GM19193 (cell line): ENCODE measurements around the gene RRAD.

Experiments
- POLR2A ChIP-seq: IDR thresholded peaks from 4 replicates; pipeline ENCODE4 v1.6.1; 2011; ENCODE audit not compliant: insufficient read depth, insufficient read length; ENCODE audit errors: extremely low read depth

Gene RRAD

DNA sequence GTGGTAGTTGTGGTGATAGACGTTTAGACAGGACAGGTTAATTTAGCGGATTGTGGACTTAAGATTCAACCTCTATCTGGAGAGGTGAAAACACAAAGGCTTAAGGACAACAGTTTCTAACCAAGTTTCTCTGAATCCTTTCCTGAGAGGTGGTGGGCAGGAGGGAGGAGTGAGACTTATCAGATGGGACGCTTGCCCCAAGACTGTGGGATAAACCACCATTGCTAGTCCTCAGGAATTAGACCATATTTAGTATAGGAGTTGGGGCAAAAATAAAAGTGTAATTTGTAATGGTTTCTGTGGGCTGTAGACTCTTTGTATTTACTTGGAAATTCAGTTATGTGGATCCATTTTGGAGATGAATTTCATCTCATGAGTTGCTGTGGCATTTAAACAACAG is 38.4 kb downstream of the RRAD start:
- no peak for TF ChIP-seq POLR2A

DNA sequence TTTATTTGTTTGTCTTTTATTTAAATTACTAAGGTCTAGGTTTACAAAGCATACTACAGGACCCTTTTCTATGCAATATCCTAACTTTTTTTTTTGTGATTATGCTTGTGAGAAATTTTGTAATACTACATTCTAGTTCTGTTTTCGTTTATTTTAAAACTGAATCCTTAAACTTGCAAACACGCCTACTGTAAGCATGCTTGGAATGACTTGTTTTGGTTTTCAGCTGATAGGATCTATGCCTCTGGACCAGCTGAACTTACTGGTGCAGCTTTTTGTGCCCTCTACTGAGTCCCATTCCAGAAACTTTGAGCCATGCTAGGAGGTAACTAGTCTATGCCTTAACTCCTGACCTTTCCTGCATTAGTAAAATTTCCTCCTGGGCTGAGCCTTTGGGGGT is 39.0 kb downstream of the RRAD start:
- no peak for TF ChIP-seq POLR2A

DNA sequence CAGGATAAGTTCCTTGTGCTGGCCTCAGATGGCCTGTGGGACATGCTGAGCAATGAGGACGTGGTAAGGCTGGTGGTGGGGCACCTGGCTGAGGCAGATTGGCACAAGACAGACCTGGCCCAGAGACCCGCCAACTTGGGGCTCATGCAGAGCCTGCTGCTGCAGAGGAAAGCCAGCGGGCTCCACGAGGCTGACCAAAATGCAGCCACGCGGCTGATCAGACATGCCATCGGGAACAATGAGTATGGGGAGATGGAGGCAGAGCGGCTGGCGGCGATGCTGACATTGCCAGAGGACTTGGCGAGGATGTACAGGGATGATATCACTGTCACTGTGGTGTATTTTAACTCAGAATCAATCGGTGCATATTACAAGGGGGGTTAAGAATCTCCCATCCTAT is 39.8 kb downstream of the RRAD start:
- no peak for TF ChIP-seq POLR2A

DNA sequence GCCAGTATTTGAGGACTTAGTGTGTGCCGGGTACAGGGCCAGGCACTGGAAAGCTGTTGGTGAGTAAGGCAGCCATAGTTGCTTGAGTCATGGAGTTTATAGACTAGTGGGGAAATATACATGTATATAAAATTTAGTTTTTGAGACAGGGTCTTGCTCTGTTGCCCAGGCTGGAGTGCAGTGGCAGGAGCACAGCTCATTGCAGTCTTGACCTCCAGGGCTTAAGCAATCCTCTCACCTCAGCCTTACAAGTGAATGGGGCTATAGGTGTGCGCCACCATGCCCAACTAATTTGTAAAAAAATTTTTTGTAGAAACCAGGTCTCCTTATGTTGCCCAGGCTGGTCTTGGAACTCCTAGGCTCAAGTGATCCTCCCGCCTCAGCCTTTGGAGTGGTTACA is 42.6 kb downstream of the RRAD start:
- TF ChIP-seq POLR2A: no peak

DNA sequence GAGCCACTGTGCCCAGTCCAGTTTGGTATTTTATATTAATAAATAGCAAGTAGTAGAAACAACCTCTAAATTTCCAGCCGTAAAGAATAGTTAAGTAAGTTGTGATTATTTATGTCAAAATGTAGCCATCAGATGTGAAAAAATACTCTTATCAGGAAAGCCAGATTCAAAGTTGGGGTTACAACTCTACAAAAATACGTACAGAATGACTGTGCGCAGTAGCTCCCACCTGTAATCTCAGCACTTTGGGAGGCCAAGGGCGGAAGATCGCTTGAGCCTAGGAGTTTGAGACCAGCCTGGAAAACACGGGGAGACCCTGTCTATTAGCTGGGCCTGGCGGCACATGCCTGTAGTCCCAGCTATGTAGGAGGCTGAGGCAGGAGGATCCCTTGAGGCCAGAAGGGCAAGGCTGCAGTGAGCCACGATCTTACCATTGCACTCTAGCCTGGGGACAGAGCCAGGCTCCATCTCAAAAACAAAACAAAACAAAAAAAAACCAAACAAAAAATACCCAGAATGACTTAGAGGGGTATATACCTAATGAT is 43.3 kb downstream of the RRAD start:
- no peak for TF ChIP-seq POLR2A

DNA sequence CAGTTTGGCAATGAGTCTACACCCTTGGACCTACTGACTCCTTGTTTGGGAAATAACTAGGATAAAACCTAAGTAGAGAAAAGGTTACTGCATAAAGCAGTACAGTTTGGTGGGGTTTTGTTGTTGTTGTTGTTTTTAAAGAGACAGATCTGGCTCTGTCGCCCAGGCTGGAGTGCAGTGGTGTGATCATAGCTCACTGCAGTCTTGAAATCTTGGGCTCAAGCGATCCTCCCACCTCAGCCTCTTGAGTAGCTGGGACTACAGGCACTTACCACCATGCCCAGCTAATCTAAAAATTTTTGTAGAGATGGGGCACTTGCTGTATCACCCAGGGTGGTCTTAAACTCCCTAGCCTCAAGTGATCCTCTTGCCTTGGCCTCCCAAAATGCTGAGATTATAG is 43.8 kb downstream of the RRAD start:
- TF ChIP-seq POLR2A: no peak

DNA sequence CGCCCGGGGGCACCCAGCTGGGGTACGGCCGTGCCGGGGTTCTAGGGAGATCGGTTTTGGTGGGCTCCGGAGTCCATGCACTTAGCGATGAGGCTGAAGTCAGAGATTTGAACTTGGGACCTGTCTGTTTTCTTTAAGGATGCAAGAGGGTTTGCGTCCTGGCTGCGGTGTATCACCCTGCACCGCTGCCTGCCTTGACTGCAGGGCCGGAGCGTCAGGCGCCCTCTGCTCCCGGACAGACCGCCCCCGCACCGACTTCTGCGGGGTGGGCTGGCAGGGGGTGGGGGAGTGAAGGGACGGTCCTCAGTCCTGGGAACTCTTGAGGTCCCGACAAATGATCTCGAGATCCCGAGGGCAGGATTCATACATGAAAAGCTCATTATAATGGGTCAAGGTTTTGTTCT is 44.3 kb downstream of the RRAD start:
- no peak for TF ChIP-seq POLR2A

DNA sequence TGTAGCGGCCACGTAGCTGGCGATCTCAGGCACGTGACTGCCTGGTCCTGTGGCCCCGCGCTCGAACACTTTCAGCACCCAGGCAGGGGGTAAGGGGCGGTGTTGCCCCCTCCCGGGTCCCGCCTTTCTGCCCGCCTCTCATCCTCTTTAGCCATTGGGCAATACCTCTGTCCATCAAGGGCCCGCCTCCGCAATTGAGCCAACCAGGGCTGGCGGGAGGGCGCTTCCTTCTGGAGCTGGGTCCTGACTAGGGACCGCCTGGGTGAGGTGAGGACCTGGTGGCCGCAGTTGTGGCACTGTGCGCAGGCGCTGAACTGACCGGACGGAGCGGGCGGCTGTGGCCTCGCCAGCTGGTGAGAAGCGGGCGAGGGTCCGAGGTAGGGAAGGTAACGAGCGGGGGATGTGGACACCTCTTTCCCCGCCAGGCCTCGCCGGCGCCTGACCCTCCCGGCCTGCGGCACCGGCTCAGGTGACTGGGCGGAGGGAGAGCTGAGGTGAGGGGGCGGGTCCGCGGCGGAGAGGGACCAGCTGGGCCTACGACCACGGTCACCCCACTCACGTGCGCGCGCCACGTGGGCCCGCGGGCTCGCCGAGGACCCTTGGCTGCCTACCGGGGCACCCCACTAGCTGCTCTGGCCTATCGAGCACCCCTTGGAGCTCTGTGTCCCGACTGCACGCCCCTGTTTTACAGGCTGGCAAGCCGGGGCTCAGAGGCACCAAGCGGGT is 44.9 kb downstream of the RRAD start, which contains the start of gene PDP2:
TSS of gene PDP2 (plus strand) at position 228 of the 726 bp plus-strand sequence. CDS start 3,770 bp downstream, outside the sequence.
- TF ChIP-seq POLR2A: peak; percentile 75

DNA sequence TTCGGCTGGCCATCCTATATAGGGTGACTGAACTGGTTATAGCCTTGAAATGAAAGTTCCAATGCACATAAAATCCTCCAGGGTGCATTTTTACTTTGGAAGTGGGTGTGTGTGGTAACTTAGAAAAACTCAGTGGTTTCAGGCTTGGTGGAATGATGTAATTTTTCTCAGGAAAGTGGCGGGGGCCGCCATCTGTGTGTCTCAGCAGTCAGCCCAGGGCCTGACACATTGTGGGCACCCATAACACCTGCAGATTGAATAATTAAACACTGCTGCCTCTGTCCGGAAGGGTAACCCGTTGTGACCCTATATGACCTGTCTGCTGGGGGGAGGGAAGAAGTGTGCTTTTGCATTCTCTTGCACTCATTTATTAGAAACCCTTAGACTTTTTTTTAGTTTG is 47.3 kb downstream of the RRAD start:
- no peak for TF ChIP-seq POLR2A

DNA sequence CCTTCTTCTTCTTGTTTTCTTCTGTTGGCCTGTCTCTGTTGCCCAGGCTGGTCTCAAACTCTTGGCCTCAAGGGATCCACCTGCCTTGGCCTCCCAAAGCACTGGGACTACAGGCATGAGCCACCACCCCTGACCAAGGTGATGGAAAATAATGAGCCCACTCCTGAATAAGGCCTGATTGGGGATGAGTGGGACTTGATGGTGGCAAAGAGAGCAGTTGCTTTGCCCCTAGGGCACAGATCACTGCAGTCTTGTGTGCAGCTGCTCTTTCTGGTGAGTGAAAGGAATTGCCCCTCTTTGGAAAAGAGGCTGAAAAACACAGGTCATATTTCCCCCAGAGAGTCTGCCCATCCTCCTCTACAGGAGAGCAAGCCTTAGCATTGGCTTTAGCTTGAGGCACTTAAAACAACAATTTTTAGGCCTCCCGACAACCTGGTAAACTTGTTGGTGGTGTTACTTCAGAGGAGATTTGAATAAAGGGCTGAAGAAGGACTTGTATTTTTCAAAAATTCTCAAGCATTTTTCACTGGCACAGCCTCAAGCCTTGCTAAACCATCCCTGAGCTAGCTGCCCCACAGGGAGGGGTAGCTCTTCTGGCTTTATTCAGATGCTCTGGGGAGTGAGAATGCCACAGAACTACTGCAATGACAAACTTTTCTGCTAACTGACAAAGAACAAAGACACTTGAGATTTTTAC is 51.1 kb downstream of the RRAD start:
- no peak for TF ChIP-seq POLR2A

DNA sequence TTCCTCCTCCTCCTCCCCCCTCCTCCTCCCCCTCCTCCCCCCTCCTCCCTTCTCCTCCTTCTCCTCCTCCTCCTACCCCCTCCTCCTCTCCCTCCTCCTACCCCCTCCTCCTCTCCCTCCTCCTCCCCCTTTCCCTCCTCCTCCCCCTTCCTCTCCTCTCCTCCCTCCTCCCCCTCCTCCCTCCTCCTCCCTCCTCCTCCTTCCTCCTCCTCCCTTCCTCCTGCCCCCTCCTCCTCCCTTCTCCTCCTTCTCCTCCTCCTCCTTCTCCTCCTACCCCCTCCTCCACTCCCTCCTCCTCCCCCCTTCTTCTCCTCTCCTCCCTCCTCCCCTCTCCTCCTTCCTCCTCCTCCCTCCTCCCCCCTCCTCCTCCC is 51.7 kb downstream of the RRAD start:
- TF ChIP-seq POLR2A: no peak

DNA sequence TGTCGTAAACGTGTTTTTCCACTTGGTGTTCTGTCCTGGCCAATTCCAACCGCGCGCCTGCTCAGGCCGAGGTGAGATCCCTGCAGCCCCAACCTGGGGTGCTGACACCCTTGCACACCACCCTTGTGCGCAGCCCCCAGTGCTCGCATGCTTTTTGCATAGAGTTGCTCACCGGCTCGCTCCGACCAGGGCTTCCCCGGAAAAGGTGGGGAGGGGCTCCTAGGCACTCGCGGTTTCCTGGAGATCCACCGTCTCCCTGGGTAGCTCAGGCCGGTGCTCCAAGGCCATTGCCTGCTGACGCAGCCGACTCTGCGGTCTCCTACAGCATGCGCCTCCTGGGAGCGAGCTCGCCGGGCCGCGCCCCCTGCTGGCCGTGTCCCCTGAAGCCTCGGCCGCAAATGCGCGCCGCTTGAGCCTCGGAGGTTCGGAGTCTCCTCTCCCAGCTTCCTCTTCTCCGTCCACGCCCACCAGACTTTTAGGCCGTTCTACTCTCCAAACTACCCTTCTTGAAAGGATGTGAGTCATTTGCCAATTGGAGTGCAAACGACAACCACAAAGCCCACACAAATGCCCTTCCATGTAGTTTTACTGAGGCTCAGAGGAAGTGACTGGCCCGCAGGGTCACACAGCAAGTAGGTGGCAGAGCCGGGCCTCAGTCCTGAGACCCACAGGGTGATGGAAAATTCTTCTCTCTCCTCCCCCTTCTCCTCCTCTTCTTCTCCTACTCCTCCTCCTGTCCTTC is 52.2 kb downstream of the RRAD start:
- TF ChIP-seq POLR2A: peak; percentile 30

DNA sequence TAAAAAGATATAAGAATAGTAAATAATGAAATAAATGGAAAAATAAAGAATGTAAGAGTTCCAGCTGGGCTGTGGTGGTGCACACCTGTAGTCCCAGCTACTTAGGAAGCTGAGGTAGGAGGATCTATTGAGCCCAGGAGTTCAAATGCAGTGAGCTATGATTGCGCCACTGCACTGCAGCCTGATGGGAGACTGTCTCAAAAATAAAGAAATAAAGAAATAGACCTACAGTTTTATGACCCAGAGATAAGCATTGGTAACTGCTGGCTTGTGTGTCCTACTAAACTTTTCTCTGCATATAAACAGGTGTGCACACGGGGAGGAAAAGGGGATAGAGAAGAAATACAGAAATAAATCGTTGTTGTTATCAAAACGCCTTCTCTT is 52.8 kb downstream of the RRAD start:
- TF ChIP-seq POLR2A: no peak

DNA sequence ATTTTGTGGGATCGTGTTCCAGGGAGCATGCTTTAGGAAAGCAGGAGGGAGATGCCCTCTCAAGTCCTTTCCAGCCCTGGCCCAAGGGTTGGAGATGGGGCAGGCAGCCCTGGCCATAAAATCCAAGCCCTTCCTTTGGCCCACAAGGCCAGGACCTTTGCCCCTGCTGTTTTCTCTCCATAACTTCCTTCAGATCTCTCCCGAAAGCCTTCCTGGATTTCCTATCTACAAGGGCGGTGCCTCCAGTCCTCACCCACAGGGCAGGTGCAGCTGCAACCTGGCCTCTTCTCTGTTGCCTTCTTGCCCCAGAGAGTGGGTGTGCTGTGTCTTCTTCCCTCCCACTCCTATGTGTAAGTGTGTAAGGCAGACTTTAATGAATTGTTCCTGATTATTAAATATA is 53.5 kb downstream of the RRAD start:
- TF ChIP-seq POLR2A: no peak
